GM23248 (cell line): ENCODE results near the gene CHST3. TPM values are rescaled to one million over a fixed set of nuclear protein-coding genes. Genes with fewer than 3 reads are reported as not detected.

Source experiments
- DNase-seq: peaks from one replicate; pipeline ENCODE4 v3.0.0-alpha.2; 2015
- H2AFZ ChIP-seq: fragments of 200-600 bp; sonication (generic); 2 replicates; pipeline ENCODE4 v1.6.1; 2016; ENCODE audit warnings: antibody characterized with exemption
- H3F3A ChIP-seq: fragments of 200-600 bp; sonication (generic); 2 replicates; pipeline ENCODE4 v1.6.1; 2016; ENCODE audit warnings: mild to moderate bottlenecking, antibody characterized with exemption, mixed run types; ENCODE audit not compliant: insufficient read depth
- H3K27ac ChIP-seq: fragments of 200-600 bp; sonication (generic); 2 replicates; pipeline ENCODE4 v1.5.1; 2016; ENCODE audit warnings: mild to moderate bottlenecking
- H3K27me3 ChIP-seq: fragments of 200-600 bp; sonication (generic); replicated peaks from 2 replicates; pipeline ENCODE4 v1.6.1; 2016; ENCODE audit warnings: mild to moderate bottlenecking; ENCODE audit not compliant: insufficient read depth
- H3K36me3 ChIP-seq: fragments of 200-600 bp; sonication (generic); 2 replicates; pipeline ENCODE4 v1.6.1; 2016; ENCODE audit warnings: low read depth, mild to moderate bottlenecking
- H3K4me1 ChIP-seq: fragments of 200-600 bp; sonication (generic); 2 replicates; pipeline ENCODE4 v1.6.1; 2016; ENCODE audit warnings: mild to moderate bottlenecking; ENCODE audit not compliant: insufficient read depth
- H3K4me2 ChIP-seq: fragments of 200-600 bp; sonication (generic); one replicate; pipeline ENCODE4 v1.6.1; 2016; ENCODE audit warnings: mild to moderate bottlenecking; ENCODE audit not compliant: unreplicated experiment
- H3K4me3 ChIP-seq: fragments of 200-600 bp; sonication (generic); 2 replicates; pipeline ENCODE4 v1.5.1; 2016; ENCODE audit warnings: mild to moderate bottlenecking
- H3K79me2 ChIP-seq: fragments of 200-600 bp; sonication (generic); 2 replicates; pipeline ENCODE4 v1.6.1; 2016; ENCODE audit warnings: mild to moderate bottlenecking; ENCODE audit not compliant: insufficient read depth
- H3K9ac ChIP-seq: fragments of 200-600 bp; sonication (generic); 2 replicates; pipeline ENCODE4 v1.6.1; 2016; ENCODE audit warnings: mild to moderate bottlenecking
- H3K9me2 ChIP-seq: fragments of 200-600 bp; sonication (generic); 2 replicates; pipeline ENCODE4 v1.6.1; 2016; ENCODE audit warnings: mixed run types, mild to moderate bottlenecking, moderate library complexity; ENCODE audit not compliant: insufficient read depth
- H3K9me3 ChIP-seq: fragments of 200-600 bp; sonication (generic); one replicate; pipeline ENCODE4 v1.6.1; 2017; ENCODE audit warnings: low read depth
- H4K20me1 ChIP-seq: fragments of 200-600 bp; sonication (generic); 2 replicates; pipeline ENCODE4 v1.6.0; 2016; ENCODE audit not compliant: insufficient read depth
- EZH2 ChIP-seq: fragments of 200-600 bp; sonication (generic); IDR thresholded peaks from 2 replicates; pipeline ENCODE4 v1.6.1; 2018; ENCODE audit warnings: antibody characterized with exemption, mild to moderate bottlenecking; ENCODE audit not compliant: insufficient read depth, poor library complexity, severe bottlenecking
- EZH2phosphoT487 ChIP-seq: fragments of 200-600 bp; sonication (generic); IDR thresholded peaks from 2 replicates; pipeline ENCODE4 v1.6.1; 2018; ENCODE audit warnings: antibody characterized with exemption, moderate library complexity, mild to moderate bottlenecking, low read depth; ENCODE audit not compliant: insufficient read depth
- WGBS, 2 experiments: methylation state at CpG; one replicate each; pipeline ENCODE4 v1.1.6; 2015 to 2017; ENCODE audit warnings: low lambda C conversion rate in 2 of 2, low coverage in 1 of 2; ENCODE audit errors: missing lambda C conversion rate in 2 of 2; 5-methylcytosine and 5-hydroxymethylcytosine counted together
- in situ Hi-C: fragments of 300-500 bp; cut with MboI; formaldehyde crosslinking; loops from 2 replicates; pipeline ENCODE4 v1.15.0; 2020
- polyA plus RNA-seq: library from polyadenylated mRNA; unstranded; fragments of >200 nt; fragmentation: Nextera tagmentation; extraction: Ambion mirVana; gene quantifications from 2 replicates; pipeline ENCODE4 v1.2.1, GENCODE V29; 2016
- total RNA-seq: library from RNA; depleted of rRNA; stranded (reverse); fragments of >200 nt; shearing (Covaris generic); gene quantifications from 2 replicates; pipeline ENCODE4 v1.2.3, GENCODE V29; 2014

CHST3 gene
- total and polyA plus RNA-seq, 2 experiments from 2014 or later, result 10.7 to 42.2 TPM

GRCh38 chr10:71981876-71982230, 17.7 kb downstream of the CHST3 start:
- H3K9me2 ChIP-seq, result no peaks in the 10 kb centered on the region
- H3K9me3 ChIP-seq, result no peaks in the 10 kb centered on the region
- in situ Hi-C loops, result no loop called here
- no peak overlapping the region for H3K4me3 ChIP-seq
- H3K27ac ChIP-seq, result peak overlapping the region; percentile 78
- no peaks in the 10 kb centered on the region for H3K27me3 ChIP-seq
- H3K4me2 ChIP-seq, result peak overlapping the region; percentile 49
- 90 to 94% methylated on average over 1 of the region's 1 CpG for WGBS, 2 experiments
- no peak overlapping the region for H2AFZ ChIP-seq
- H3K9ac ChIP-seq, result peak overlapping the region; percentile 63; the same call in 1 of the 2 replicates
- peaks cover 8% of the 10 kb centered on the region; the same call in 1 of the 2 replicates for H4K20me1 ChIP-seq
- H3F3A ChIP-seq, result peaks cover 55% of the 10 kb centered on the region
- H3K79me2 ChIP-seq, result peaks cover 100% of the 10 kb centered on the region
- 0 out of 2 replicates have a peak, but pooled peaks cover 5% of the 10 kb centered on the region for H3K36me3 ChIP-seq
- no peak for DNase-seq
- H3K4me1 ChIP-seq, result peaks cover 61% of the 10 kb centered on the region
- TF ChIP-seq EZH2phosphoT487 (no peak), EZH2 (no peak)

- Histone ChIP-seq H3K27me3 (no peaks in the 10 kb centered on the region), H3K9me2 (no peaks in the 10 kb centered on the region), H3K4me2 (peak overlapping the region; percentile 49), H3K9me3 (no peaks in the 10 kb centered on the region), H3K36me3 (0 out of 2 replicates have a peak, but pooled peaks cover 5% of the 10 kb centered on the region), H3K4me1 (peaks cover 55% of the 10 kb centered on the region), H3F3A (peaks cover 48% of the 10 kb centered on the region), H3K27ac (peak overlapping the region; percentile 78), H3K9ac (peak overlapping the region; percentile 63; the same call in 1 of the 2 replicates), H3K4me3 (no peak overlapping the region), H3K79me2 (peaks cover 100% of the 10 kb centered on the region), H4K20me1 (peaks cover 8% of the 10 kb centered on the region; the same call in 1 of the 2 replicates), H2AFZ (no peak overlapping the region)
- WGBS, 2 experiments, result 73 to 80% methylated on average over 10 of the region's 10 CpGs
- in situ Hi-C loops, result no loop called here
- no peak for TF ChIP-seq EZH2
- TF ChIP-seq EZH2phosphoT487, result no peak
- no peak for DNase-seq
Measured at GRCh38 chr10:71982269-71983178, 18.3 kb downstream of the CHST3 start.

DNA sequence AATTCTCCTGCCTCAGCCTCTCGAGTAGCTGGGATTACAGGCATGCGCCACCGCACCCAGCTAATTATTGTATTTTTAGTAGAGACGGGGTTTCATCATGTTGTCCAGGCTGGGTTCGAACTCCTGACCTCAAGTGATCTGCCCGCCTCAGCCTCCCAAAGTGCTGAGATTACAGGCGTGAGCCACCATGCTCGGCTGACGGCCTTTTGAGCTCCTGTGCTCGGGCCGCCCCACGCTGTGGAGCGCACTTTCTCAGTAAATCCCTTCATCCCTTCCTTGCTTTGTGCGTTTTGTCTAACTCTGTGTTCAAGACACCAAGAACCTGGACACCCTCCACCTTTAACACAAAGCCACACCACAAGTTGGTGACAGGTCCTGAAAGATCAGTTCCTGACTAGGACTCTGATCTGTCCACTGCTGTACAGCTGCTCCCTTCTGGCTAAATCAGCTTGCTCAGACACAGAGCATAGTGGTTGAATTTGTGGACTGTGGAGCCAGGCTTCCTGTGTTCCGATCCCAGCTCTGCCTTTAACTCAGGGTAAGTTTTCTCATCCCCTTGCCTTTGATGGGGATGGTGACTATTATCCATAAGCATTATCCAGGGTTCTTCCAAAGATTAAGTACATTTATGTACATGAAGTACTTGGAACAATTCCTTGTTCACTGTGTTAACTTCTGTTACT, 20.1 kb downstream of the CHST3 start:
- TF ChIP-seq EZH2phosphoT487 (no peak), EZH2 (no peak)
- no peak overlapping the region for H3K4me3 ChIP-seq
- H3K27ac ChIP-seq, result no peak overlapping the region
- no peak for DNase-seq
- no peak overlapping the region for H2AFZ ChIP-seq
- 0 out of 2 replicates have a peak, but pooled peaks cover 5% of the 10 kb centered on the region for H3K36me3 ChIP-seq
- peaks cover 8% of the 10 kb centered on the region; the same call in 1 of the 2 replicates for H4K20me1 ChIP-seq
- H3K9me2 ChIP-seq, result no peaks in the 10 kb centered on the region
- 91 to 94% methylated on average over 15 of the region's 15 CpGs for WGBS, 2 experiments
- H3K9me3 ChIP-seq, result no peaks in the 10 kb centered on the region
- in situ Hi-C loops, result no loop called here
- H3F3A ChIP-seq, result peaks cover 30% of the 10 kb centered on the region
- no peak overlapping the region for H3K9ac ChIP-seq
- peaks cover 100% of the 10 kb centered on the region for H3K79me2 ChIP-seq
- H3K4me1 ChIP-seq, result peaks cover 49% of the 10 kb centered on the region
- no peak overlapping the region for H3K4me2 ChIP-seq
- no peaks in the 10 kb centered on the region for H3K27me3 ChIP-seq

- in situ Hi-C loops, result no loop called here
- Histone ChIP-seq H2AFZ (no peak overlapping the region), H4K20me1 (peaks cover 11% of the 10 kb centered on the region; the same call in 1 of the 2 replicates), H3K36me3 (0 out of 2 replicates have a peak, but pooled peaks cover 5% of the 10 kb centered on the region), H3K9me3 (no peaks in the 10 kb centered on the region), H3K4me1 (peaks cover 43% of the 10 kb centered on the region), H3K4me3 (no peak overlapping the region), H3K9me2 (no peaks in the 10 kb centered on the region), H3K27me3 (no peaks in the 10 kb centered on the region), H3K4me2 (peak overlapping the region; percentile 8), H3K79me2 (peaks cover 100% of the 10 kb centered on the region), H3K9ac (no peak overlapping the region), H3F3A (peaks cover 24% of the 10 kb centered on the region), H3K27ac (no peak overlapping the region)
- WGBS, 2 experiments, result 92 to 97% methylated on average over 9 of the region's 9 CpGs
- TF ChIP-seq EZH2phosphoT487 (no peak), EZH2 (no peak)
- no peak for DNase-seq
Measured at GRCh38 chr10:71984809-71985388, 20.7 kb downstream of the CHST3 start.
